Kidney (tissue), 14 donors: ENCODE results near the gene NCEH1. TPM values are rescaled to one million over a fixed set of nuclear protein-coding genes. Genes with fewer than 3 reads are reported as not detected.
A peak's percentile ranks its signal among the peaks of the same experiment; 100 is the strongest.

ENCODE experiments used
- DNase-seq, 5 donors: peaks; one replicate each; pipeline ENCODE4 v3.0.0-alpha.2; 2013 to 2020
- FAIRE-seq: peaks from 2 replicates; lab custom pipeline; 2012; peaks lifted over from hg19 to GRCh38; lab: Jason Lieb, UNC
- H3K27ac ChIP-seq, 2 donors: one replicate each; pipeline ENCODE4 v1.7.0; 2013; ENCODE audit warnings: low read depth in 2 of 2, low read length in 2 of 2, inconsistent platforms in 1 of 2
- H3K27me3 ChIP-seq: one replicate; pipeline ENCODE4 v1.7.1; 2013; ENCODE audit warnings: low read length, inconsistent platforms; ENCODE audit not compliant: control insufficient read depth, insufficient read depth
- H3K36me3 ChIP-seq, 3 donors: one replicate each; pipeline versions ENCODE4 v1.7.0 to v1.7.1; 2013; ENCODE audit warnings: low read length in 3 of 3, control low read depth in 1 of 3, inconsistent platforms in 1 of 3; ENCODE audit not compliant: insufficient read depth in 3 of 3, control insufficient read depth in 2 of 3
- H3K4me1 ChIP-seq, 3 donors: one replicate each; pipeline versions ENCODE4 v1.7.0 to v1.7.1; 2013; ENCODE audit warnings: low read length in 3 of 3, inconsistent platforms in 1 of 3, low read depth in 1 of 3; ENCODE audit not compliant: control insufficient read depth in 2 of 3, insufficient read depth in 2 of 3
- H3K4me3 ChIP-seq, 3 donors: one replicate each; pipeline versions ENCODE4 v1.7.0 to v1.8.1; 2013; ENCODE audit warnings: low read length in 3 of 3, control low read depth in 1 of 3, inconsistent platforms in 1 of 3
- H3K9ac ChIP-seq, 3 donors: one replicate each; pipeline versions ENCODE4 v1.7.0 to v1.7.1; 2013; ENCODE audit warnings: low read length in 3 of 3, control low read depth in 1 of 3, inconsistent platforms in 1 of 3
- H3K9me3 ChIP-seq, 3 donors: one replicate each; pipeline versions ENCODE4 v1.7.0 to v1.7.1; 2013; ENCODE audit warnings: low read length in 3 of 3, control low read depth in 1 of 3, inconsistent platforms in 1 of 3; ENCODE audit not compliant: control insufficient read depth in 2 of 3, insufficient read depth in 1 of 3
- CTCF ChIP-seq: IDR thresholded peaks from 3 replicates; pipeline ENCODE4 v1.5.1; 2012; ENCODE audit warnings: mild to moderate bottlenecking, moderate library complexity, borderline replicate concordance; ENCODE audit not compliant: insufficient read depth; ENCODE audit errors: extremely low read depth
- intact Hi-C: fragments of 100-400 bp; cut with DNase I; formaldehyde crosslinking; loops from one replicate; pipeline ENCODE4 v1.11.1; 2022
- polyA plus RNA-seq: library from polyadenylated mRNA; stranded (reverse); fragments of 350-450 nt; fragmentation: Illumina TruSeq; extraction: RNeasy Lipid Tissue Mini Kit (QIAGEN cat#74804); gene quantifications from one replicate; pipeline ENCODE4 v1.2.3, GENCODE V29; 2014; ENCODE audit warnings: low read depth, low replicate concordance; ENCODE audit not compliant: insufficient read depth
- total RNA-seq: library from RNA; stranded (reverse); fragmentation: NEBNext Ultra II Directional; extraction: Animal tissue kit (Norgen Biotek cat#: 25700); gene quantifications from one replicate; pipeline ENCODE4 v1.2.1, GENCODE V29; 2021
- donor health status: control.
- donor health status: control.
- donor health status: control.
- donor health status: control.
- donor health status: control.
- donor health status: DM: yes; HTN: yes; CAD: no.
- donor health status: Normal renal cell carcinoma (clear cell type).

The NCEH1 gene
- total and polyA plus RNA-seq, 2 donors from 2014 or later: 6.7 to 43.6 TPM

- H3K27me3 ChIP-seq: no peaks in the 10 kb centered on the region
- peak overlapping the region; percentile 42 to 50 (median 47) for H3K9ac ChIP-seq
- intact Hi-C loops: no loop called here
- peaks cover 0 to 3% (median 0%) of the 10 kb centered on the region in 3 donors for H3K4me1 ChIP-seq
- H3K36me3 ChIP-seq: no peaks in the 10 kb centered on the region
- peak overlapping the region; percentile 38 to 57 for H3K27ac ChIP-seq
- no peak for TF ChIP-seq CTCF
- no peak for DNase-seq
- FAIRE-seq: no peak
- H3K4me3 ChIP-seq: peak overlapping the region; percentile 65 to 75 (median 73)
- H3K9me3 ChIP-seq: no peaks in the 10 kb centered on the region
Observed at GRCh38 chr3:172750069-172750367, 39.2 kb upstream of the NCEH1 start.

DNA sequence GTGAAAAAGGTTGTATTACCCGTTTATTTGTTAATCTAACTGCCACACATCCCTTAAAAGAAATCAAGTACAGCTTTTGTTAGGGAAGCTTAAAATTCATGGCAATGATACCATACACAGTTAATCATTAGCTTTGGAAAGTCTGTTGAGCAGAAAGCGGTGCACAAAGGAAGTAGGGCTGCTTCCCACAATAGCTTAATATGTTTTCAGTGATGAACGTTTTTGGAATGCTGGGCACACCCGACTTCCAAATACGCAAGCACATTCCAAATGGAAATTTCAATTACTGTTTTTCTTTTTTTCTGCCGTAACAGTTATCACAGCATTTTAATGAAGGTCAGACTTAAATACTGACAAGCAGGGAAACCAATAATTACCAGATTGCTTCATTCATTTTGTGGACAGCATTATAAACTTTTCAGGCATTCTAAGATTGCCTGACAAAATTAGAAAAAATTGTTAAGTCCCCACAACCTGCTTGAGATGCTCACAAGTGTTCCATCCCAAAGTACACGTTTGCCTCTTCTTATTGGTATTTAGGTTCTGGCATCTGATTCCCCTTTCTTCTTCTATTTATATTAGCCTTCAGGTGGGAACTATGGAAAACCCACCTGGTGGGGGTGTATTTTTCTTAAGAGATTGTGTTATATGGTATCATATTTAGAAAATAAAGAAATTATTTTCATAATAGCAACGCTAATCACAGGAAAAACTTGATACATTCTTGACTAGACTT, 38.5 kb upstream of the NCEH1 start:
- peak overlapping the region; percentile 1 to 40 for H3K27ac ChIP-seq
- peak; percentile 11 for FAIRE-seq
- no peaks in the 10 kb centered on the region for H3K27me3 ChIP-seq
- intact Hi-C loops: no loop called here
- DNase-seq: peak in 3 of 5 donors; percentile 21 to 67 (median 66)
- TF ChIP-seq CTCF: no peak
- H3K4me1 ChIP-seq: peaks cover 0 to 3% (median 0%) of the 10 kb centered on the region in 3 donors
- peak overlapping the region in 1 of 3 donors; percentile 47 for H3K9ac ChIP-seq
- H3K9me3 ChIP-seq: no peaks in the 10 kb centered on the region
- H3K4me3 ChIP-seq: peak overlapping the region in 2 of 3 donors; percentile 65 to 75
- H3K36me3 ChIP-seq: no peaks in the 10 kb centered on the region

- Histone ChIP-seq H3K27ac (no peak overlapping the region), H3K27me3 (no peaks in the 10 kb centered on the region), H3K9me3 (no peaks in the 10 kb centered on the region), H3K36me3 (no peaks in the 10 kb centered on the region), H3K9ac (no peak overlapping the region), H3K4me1 (peaks cover 0 to 3% (median 0%) of the 10 kb centered on the region in 3 donors), H3K4me3 (no peak overlapping the region)
- no peak for TF ChIP-seq CTCF
- intact Hi-C loops: no loop called here
- no peak for FAIRE-seq
- no peak for DNase-seq
Observed at GRCh38 chr3:172746475-172746874, 35.6 kb upstream of the NCEH1 start.
